Transverse colon (tissue), 4 donors: ENCODE results near the gene ZNF397.

Experiments used
- CTCF ChIP-seq, 5 experiments: fragments of 200-600 bp in 3 of 5; fragments of 450-650 bp in 2 of 5; sonication (generic) in 3 of 5; IDR thresholded peaks; 1 replicate in 2 of 5; 2 replicates in 3 of 5; pipeline ENCODE4 v1.5.1; 2016 to 2017; ENCODE audit warnings: antibody characterized with exemption in 5 of 5, inconsistent platforms in 3 of 5, mild to moderate bottlenecking in 2 of 5, moderate library complexity in 1 of 5
- EP300 ChIP-seq: sonication (generic); formaldehyde crosslinking; IDR thresholded peaks from one replicate; pipeline ENCODE4 v1.6.1; 2017; ENCODE audit warnings: antibody characterized with exemption, low read depth
- POLR2AphosphoS5 ChIP-seq, 3 donors: sonication (generic); formaldehyde crosslinking; IDR thresholded peaks; one replicate each; pipeline ENCODE4 v1.6.1; 2016; ENCODE audit warnings: antibody characterized with exemption in 3 of 3

- TF ChIP-seq CTCF (IDR thresholded peaks at IDR 0.05), result no peak
- no peak for TF ChIP-seq POLR2AphosphoS5 (IDR thresholded peaks at IDR 0.05)
- TF ChIP-seq EP300, result no peak
Measured at GRCh38 chr18:35277633-35278032, 36.8 kb downstream of the ZNF397 start.
